HepG2 (cell line): ENCODE data around the gene LYST. TPM values are rescaled to one million over a fixed set of nuclear protein-coding genes. Genes with fewer than 3 reads are reported as not detected.
"Not testable (repeated sequence)": the region's sequence is repeated elsewhere in the genome, so short reads cannot be mapped to it uniquely, and the experiment has no call there.

ENCODE experiments used
- ATAC-seq: fragments of 200-7000 bp; cut with Tn5 transposase; 3 replicates; pipeline ENCODE4 v1.9.1; 2020; ENCODE audit warnings: mild to moderate bottlenecking, moderate library complexity
- BruUV-seq: library from RNA; stranded (reverse); fragments of 400-500 nt; replicated peaks from 2 replicates; lab custom pipeline; 2021; lab: Mats Ljungman, UMichigan
- CTCF ChIA-PET: fragments of 300-600 bp; formaldehyde crosslinking; extraction: SDS; loops from one replicate; lab custom pipeline; 2021; ENCODE audit warnings: low total read pairs, inconsistent platforms, low intra/inter-chr PET ratio; lab: Yijun Ruan, JAX
- POLR2A ChIA-PET: fragments of 350-600 bp; sonication (Branson Sonifier 250); formaldehyde crosslinking; loops from one replicate; lab custom pipeline; 2020; ENCODE audit warnings: antibody characterized with exemption, inconsistent platforms; lab: Yijun Ruan, JAX
- DNase-seq: peaks from one replicate; pipeline ENCODE4 v3.0.0-alpha.2; 2015; ENCODE audit warnings: low spot score
- FAIRE-seq: peaks from 3 replicates; lab custom pipeline; 2011; peaks lifted over from hg19 to GRCh38; lab: Jason Lieb, UNC
- H2AFZ ChIP-seq: one replicate; pipeline ENCODE4 v1.6.1; 2011; ENCODE audit warnings: low read length, inconsistent platforms
- H3K27ac ChIP-seq: fragments of 300-600 bp; 3 replicates; pipeline ENCODE4 v1.8.0; 2011; ENCODE audit warnings: mixed run types, mild to moderate bottlenecking, mixed read lengths, low read length, inconsistent platforms; ENCODE audit not compliant: insufficient read depth; ENCODE audit errors: extremely low read length
- H3K27me3 ChIP-seq, 2 experiments: fragments of 200-600 bp in 1 of 2; 2 replicates in 1 of 2; 3 replicates in 1 of 2; pipeline versions ENCODE4 v1.6.0 to v1.8.0; 2011; ENCODE audit warnings: low read length in 2 of 2, mild to moderate bottlenecking in 2 of 2, moderate library complexity in 2 of 2, inconsistent platforms in 1 of 2; ENCODE audit not compliant: insufficient read depth in 2 of 2, control insufficient read depth in 1 of 2
- H3K36me3 ChIP-seq, 2 experiments: fragments of 200-600 bp in 1 of 2; replicated peaks in 1 of 2; 2 replicates in 1 of 2; 3 replicates in 1 of 2; pipeline versions ENCODE4 v1.5.1 to v1.8.0; 2011; ENCODE audit warnings: low read length in 2 of 2, inconsistent platforms in 1 of 2; ENCODE audit not compliant: insufficient read depth in 2 of 2, control insufficient read depth in 1 of 2
- H3K4me1 ChIP-seq: 2 replicates; pipeline ENCODE4 v1.5.1; 2012; ENCODE audit warnings: low read length, inconsistent platforms; ENCODE audit not compliant: insufficient read depth
- H3K4me2 ChIP-seq: 2 replicates; pipeline ENCODE4 v1.6.0; 2011; ENCODE audit warnings: low read depth, low read length, inconsistent platforms
- H3K4me3 ChIP-seq, 3 experiments: fragments of 200-600 bp in 1 of 3; sonication (generic), shearing (Covaris generic) in 1 of 3; replicated peaks in 1 of 3; 2 replicates each; pipeline ENCODE4 v1.5.1; 2011 to 2016; ENCODE audit warnings: low read length in 3 of 3, inconsistent platforms in 2 of 3, low read depth in 2 of 3, mild to moderate bottlenecking in 2 of 3, control low read depth in 1 of 3, mixed read lengths in 1 of 3; ENCODE audit not compliant: insufficient read depth in 1 of 3
- H3K79me2 ChIP-seq: one replicate; pipeline ENCODE4 v1.6.1; 2011; ENCODE audit warnings: low read length, inconsistent platforms; ENCODE audit not compliant: insufficient read depth
- H3K9ac ChIP-seq: 2 replicates; pipeline ENCODE4 v1.6.0; 2011; ENCODE audit warnings: mild to moderate bottlenecking, low read depth, low read length, inconsistent platforms; ENCODE audit not compliant: insufficient read depth
- H3K9me3 ChIP-seq: 2 replicates; pipeline ENCODE4 v1.5.1; 2012; ENCODE audit warnings: mild to moderate bottlenecking, low read length
- H4K20me1 ChIP-seq: 2 replicates; pipeline ENCODE4 v1.6.0; 2011; ENCODE audit warnings: inconsistent platforms, mild to moderate bottlenecking, low read length, moderate library complexity; ENCODE audit not compliant: insufficient read depth
- MTERF4 ChIP-seq: sonication (generic); formaldehyde crosslinking; IDR thresholded peaks from 2 replicates; pipeline ENCODE4 v1.8.0; 2023; ENCODE audit warnings: mild to moderate bottlenecking, missing genetic modification reagents
- SP2 ChIP-seq: sonication (generic); formaldehyde crosslinking; IDR thresholded peaks from 2 replicates; pipeline ENCODE4 v1.5.1; 2020; ENCODE audit warnings: mild to moderate bottlenecking, missing genetic modification reagents
- WGBS: methylation state at CpG from one replicate; pipeline ENCODE4 v1.1.6; 2017; ENCODE audit warnings: low lambda C conversion rate; 5-methylcytosine and 5-hydroxymethylcytosine counted together
- in situ Hi-C: cut with HindIII; loops from 2 replicates; pipeline ENCODE4 v1.10.0; 2017; ENCODE audit warnings: low pct_unique_long_range_greater_than_20kb; ENCODE audit not compliant: extremely low pct_ligation_motif_present
- intact Hi-C: fragments of 100-400 bp; cut with micrococcal nuclease; formaldehyde crosslinking; loops from one replicate; pipeline ENCODE4 v1.10.0; 2022; ENCODE audit not compliant: unreplicated experiment
- polyA plus RNA-seq, 8 experiments: library from polyadenylated mRNA; depleted of rRNA in 3 of 8; stranded (reverse) in 7 of 8; unstranded in 1 of 8; fragments of >200 nt; fragmentation: Illumina TruSeq in 4 of 8; extraction: Trizol in 4 of 8; gene quantifications; 2 replicates each; pipeline versions ENCODE4 v1.2.1 to v1.2.3, GENCODE V29; 2011 to 2016; ENCODE audit warnings: low read depth in 4 of 8, missing spikeins in 1 of 8, mixed read lengths in 1 of 8; ENCODE audit not compliant: insufficient read depth in 1 of 8
- total RNA-seq, 5 experiments: library from RNA; depleted of rRNA; stranded (reverse); fragments of >200 nt; fragmentation: Illumina TruSeq; extraction: Trizol; gene quantifications; 2 replicates each; pipeline ENCODE4 v1.2.3, GENCODE V29; 2016; ENCODE audit warnings: low read depth in 1 of 5
- TF ChIP-seq, protein P1 (sequence below): sonication (generic); formaldehyde crosslinking; IDR thresholded peaks from 2 replicates; pipeline ENCODE4 v1.5.0; 2020; ENCODE audit warnings: missing genetic modification reagents

Gene LYST
- total and polyA plus RNA-seq, 2 of the 13 experiments (the other 11 are each of a cell fraction or from before 2014, with no cell fraction given), result 0.91 to 2.5 TPM

GRCh38 chr1:235851939-235852338 lies 14.8 kb downstream of the LYST start:
- ChIA-PET POLR2A (no interaction called here), CTCF (no interaction called here)
- Histone ChIP-seq H3K9ac (no peak overlapping the region), H3K4me1 (no peaks in the 10 kb centered on the region), H3K27me3 (no peaks in the 10 kb centered on the region), H3K4me3 (no peak overlapping the region), H3K36me3 (no peaks in the 10 kb centered on the region), H3K27ac (no peak overlapping the region), H3K79me2 (no peaks in the 10 kb centered on the region), H3K9me3 (no peaks in the 10 kb centered on the region), H3K4me2 (no peak overlapping the region), H2AFZ (no peak overlapping the region), H4K20me1 (no peaks in the 10 kb centered on the region)
- in situ Hi-C loops (no loop called here), intact Hi-C loops (no loop called here)
- no peak for DNase-seq
- no TSS peak for BruUV-seq
- FAIRE-seq, result no peak
- 80% methylated on average over 3 of the region's 3 CpGs for WGBS
- ATAC-seq, result no peak
- TF ChIP-seq MTERF4 (CRISPR knock-in tag) (no peak), SP2 (CRISPR knock-in tag) (no peak)
- TF ChIP-seq, protein P1, sequence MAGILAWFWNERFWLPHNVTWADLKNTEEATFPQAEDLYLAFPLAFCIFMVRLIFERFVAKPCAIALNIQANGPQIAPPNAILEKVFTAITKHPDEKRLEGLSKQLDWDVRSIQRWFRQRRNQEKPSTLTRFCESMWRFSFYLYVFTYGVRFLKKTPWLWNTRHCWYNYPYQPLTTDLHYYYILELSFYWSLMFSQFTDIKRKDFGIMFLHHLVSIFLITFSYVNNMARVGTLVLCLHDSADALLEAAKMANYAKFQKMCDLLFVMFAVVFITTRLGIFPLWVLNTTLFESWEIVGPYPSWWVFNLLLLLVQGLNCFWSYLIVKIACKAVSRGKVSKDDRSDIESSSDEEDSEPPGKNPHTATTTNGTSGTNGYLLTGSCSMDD, result no peak

- ATAC-seq, H3K27ac ChIP-seq, H3K79me2 ChIP-seq, H2AFZ ChIP-seq, H3K9me3 ChIP-seq, H3K4me2 ChIP-seq, H3K36me3 ChIP-seq, POLR2A ChIA-PET, intact Hi-C loops, BruUV-seq, CTCF ChIA-PET, in situ Hi-C loops, H3K4me3 ChIP-seq, H4K20me1 ChIP-seq, H3K4me1 ChIP-seq, H3K27me3 ChIP-seq, FAIRE-seq, H3K9ac ChIP-seq, DNase-seq: not testable (repeated sequence)
- WGBS, result 52% methylated on average over 3 of the region's 3 CpGs
Measured at GRCh38 chr1:235848251-235848650, 18.5 kb downstream of the LYST start.
